Neuronal stem cell (in vitro differentiated cells): Measurements from ENCODE around the gene SIRT4.
A peak's percentile ranks its signal among the peaks of the same experiment; 100 is the strongest.

ENCODE experiments used
- DNase-seq: peaks from one replicate; pipeline ENCODE4 v3.0.0-alpha.2; 2013; ENCODE audit warnings: low spot score
- H2AFZ ChIP-seq: one replicate; pipeline ENCODE4 v1.6.1; 2013; ENCODE audit warnings: mild to moderate bottlenecking, low read length, inconsistent platforms
- H2AK5ac ChIP-seq: 2 replicates; pipeline ENCODE4 v1.6.1; 2013; ENCODE audit warnings: low read depth, mild to moderate bottlenecking, inconsistent platforms, low read length, moderate library complexity, mixed read lengths
- H2BK120ac ChIP-seq: 2 replicates; pipeline ENCODE4 v1.6.1; 2013; ENCODE audit warnings: low read depth, mild to moderate bottlenecking, inconsistent platforms, low read length, moderate library complexity, mixed read lengths
- H2BK12ac ChIP-seq: one replicate; pipeline ENCODE4 v1.6.1; 2013; ENCODE audit warnings: low read length, inconsistent platforms
- H2BK15ac ChIP-seq: 2 replicates; pipeline ENCODE4 v1.6.1; 2013; ENCODE audit warnings: mild to moderate bottlenecking, low read length, inconsistent platforms, mixed read lengths
- H2BK5ac ChIP-seq: one replicate; pipeline ENCODE4 v1.6.1; 2013; ENCODE audit warnings: inconsistent platforms, mild to moderate bottlenecking, low read length, moderate library complexity
- H3K14ac ChIP-seq: one replicate; pipeline ENCODE4 v1.6.1; 2013; ENCODE audit warnings: low read length, inconsistent platforms
- H3K18ac ChIP-seq: 2 replicates; pipeline ENCODE4 v1.6.1; 2013; ENCODE audit warnings: low read length, inconsistent platforms
- H3K23ac ChIP-seq: 2 replicates; pipeline ENCODE4 v1.6.1; 2013; ENCODE audit warnings: low read depth, mild to moderate bottlenecking, mixed read lengths, low read length, inconsistent platforms; ENCODE audit not compliant: poor library complexity
- H3K27ac ChIP-seq: replicated peaks from 3 replicates; pipeline ENCODE4 v1.5.1; 2013; ENCODE audit warnings: low read length, inconsistent platforms
- H3K27me3 ChIP-seq, 3 experiments: 2 replicates each; pipeline ENCODE4 v1.6.1; 2013; ENCODE audit warnings: low read length in 3 of 3, mild to moderate bottlenecking in 2 of 3, inconsistent platforms in 1 of 3, low read depth in 1 of 3, mixed read lengths in 1 of 3, moderate library complexity in 1 of 3; ENCODE audit not compliant: control insufficient read depth in 3 of 3, insufficient read depth in 3 of 3
- H3K36me3 ChIP-seq, 2 donors: replicated peaks in 1 of 2; 2 replicates each; pipeline ENCODE4 v1.6.1; 2013; ENCODE audit warnings: low read length in 2 of 2; ENCODE audit not compliant: control insufficient read depth in 2 of 2, insufficient read depth in 2 of 2
- H3K4ac ChIP-seq: 2 replicates; pipeline ENCODE4 v1.6.1; 2013; ENCODE audit warnings: inconsistent platforms, mild to moderate bottlenecking, low read length, moderate library complexity
- H3K4me1 ChIP-seq, 2 donors: 1 replicate in 1 of 2; 2 replicates in 1 of 2; pipeline ENCODE4 v1.6.1; 2013; ENCODE audit warnings: low read length in 2 of 2, low read depth in 1 of 2; ENCODE audit not compliant: control insufficient read depth in 2 of 2, insufficient read depth in 1 of 2
- H3K4me2 ChIP-seq: one replicate; pipeline ENCODE4 v1.6.1; 2013; ENCODE audit warnings: mild to moderate bottlenecking, low read length, inconsistent platforms; ENCODE audit not compliant: insufficient read depth, poor library complexity, severe bottlenecking
- H3K4me3 ChIP-seq, 2 donors: 2 replicates each; pipeline ENCODE4 v1.5.1; 2013; ENCODE audit warnings: low read length in 2 of 2, mild to moderate bottlenecking in 2 of 2, inconsistent platforms in 1 of 2, moderate library complexity in 1 of 2
- H3K79me1 ChIP-seq: one replicate; pipeline ENCODE4 v1.6.1; 2013; ENCODE audit warnings: low read depth, mild to moderate bottlenecking, inconsistent platforms, low read length, moderate library complexity
- H3K9ac ChIP-seq: one replicate; pipeline ENCODE4 v1.6.1; 2013; ENCODE audit warnings: mild to moderate bottlenecking, low read depth, low read length, inconsistent platforms; ENCODE audit not compliant: poor library complexity
- H3K9me3 ChIP-seq, 2 donors: replicated peaks in 1 of 2; 2 replicates each; pipeline versions ENCODE3 to v1.6.1; 2013; ENCODE audit warnings: low read length in 2 of 2, mild to moderate bottlenecking in 2 of 2, inconsistent platforms in 1 of 2, low read depth in 1 of 2, mixed read lengths in 1 of 2, moderate library complexity in 1 of 2; ENCODE audit not compliant: control insufficient read depth in 2 of 2, insufficient read depth in 1 of 2
- H4K8ac ChIP-seq: one replicate; pipeline ENCODE4 v1.6.1; 2013; ENCODE audit warnings: low read depth, mild to moderate bottlenecking, inconsistent platforms, low read length, moderate library complexity
- H4K91ac ChIP-seq: one replicate; pipeline ENCODE4 v1.6.1; 2013; ENCODE audit warnings: low read length, low read depth, mild to moderate bottlenecking, inconsistent platforms; ENCODE audit not compliant: poor library complexity
- WGBS, 2 donors: extraction: QIAGEN DNeasy Blood & Tissue Kit; methylation state at CpG; one replicate each; pipeline ENCODE4 v1.1.7; 2013; ENCODE audit warnings: missing lambda C conversion rate in 2 of 2, mixed read lengths in 1 of 2; ENCODE audit not compliant: insufficient read length in 2 of 2, insufficient replicate concordance in 1 of 2; ENCODE audit errors: extremely low coverage in 2 of 2; 5-methylcytosine and 5-hydroxymethylcytosine counted together

Gene SIRT4

GRCh38 chr12:120261951-120262851, 39.9 kb upstream of the SIRT4 start:
- Histone ChIP-seq H3K4me2 (no peak overlapping the region), H3K9me3 (no peaks in the 10 kb centered on the region), H2BK15ac (no peak overlapping the region), H3K9ac (no peak overlapping the region), H4K91ac (no peak overlapping the region), H4K8ac (no peak overlapping the region), H3K27ac (no peak overlapping the region), H3K27me3 (no peaks in the 10 kb centered on the region), H2BK120ac (no peak overlapping the region), H3K14ac (no peak overlapping the region), H3K18ac (no peak overlapping the region), H3K23ac (no peak overlapping the region), H2BK5ac (no peak overlapping the region), H3K4me1 (peaks cover 10 to 21% of the 10 kb centered on the region in 2 donors), H3K4ac (no peak overlapping the region), H3K4me3 (no peak overlapping the region), H2BK12ac (no peak overlapping the region), H2AFZ (no peak overlapping the region), H3K36me3 (no peaks in the 10 kb centered on the region), H3K79me1 (peaks cover 17% of the 10 kb centered on the region), H2AK5ac (no peak overlapping the region)
- WGBS, 2 donors: no CpG with 5 or more reads among the region's 10 CpGs
- no peak for DNase-seq

DNA sequence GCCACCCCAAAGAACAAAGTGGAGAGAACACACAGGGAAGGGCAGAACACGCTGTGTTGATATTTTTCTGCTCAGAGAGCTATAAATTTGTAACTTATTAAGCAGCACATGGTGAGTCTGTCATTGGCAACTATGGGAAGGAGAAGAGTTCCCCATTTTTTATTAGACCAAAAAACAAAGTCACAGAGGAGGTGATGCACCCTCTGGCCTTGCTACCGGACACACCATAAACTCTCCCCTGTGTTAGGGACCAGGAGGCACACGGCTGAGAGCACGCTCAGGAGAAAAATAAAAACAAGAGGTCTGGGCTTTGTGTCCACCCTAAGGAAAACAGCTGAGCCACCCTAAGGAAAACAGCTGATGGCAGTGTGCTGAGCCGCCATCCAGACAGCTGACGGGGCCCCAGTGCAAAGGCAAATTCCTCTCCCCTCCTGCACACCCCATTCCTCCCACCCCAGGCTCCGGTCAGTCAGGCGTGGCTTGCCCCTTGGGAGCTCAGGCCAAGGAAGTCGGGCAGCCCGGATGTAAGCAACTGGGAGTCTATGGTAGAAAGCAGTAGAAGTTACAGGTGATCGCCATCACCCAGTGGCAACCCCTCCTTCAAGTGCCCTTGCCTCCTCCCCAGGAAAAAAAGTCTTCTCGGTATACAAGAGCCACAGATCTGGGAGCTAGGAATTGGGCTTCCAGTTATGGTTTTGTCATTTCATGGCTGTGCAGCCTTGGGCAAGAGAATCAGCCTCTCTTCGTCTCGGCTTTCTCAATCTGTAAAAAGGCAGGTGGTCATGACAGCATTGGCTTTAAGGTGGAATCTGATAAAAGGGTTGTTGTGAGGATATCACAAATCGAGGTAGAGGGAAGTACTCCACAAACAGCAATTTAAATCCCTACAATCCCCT, 39.0 kb upstream of the SIRT4 start:
- peaks cover 10 to 17% of the 10 kb centered on the region in 2 donors for H3K4me1 ChIP-seq

DNA sequence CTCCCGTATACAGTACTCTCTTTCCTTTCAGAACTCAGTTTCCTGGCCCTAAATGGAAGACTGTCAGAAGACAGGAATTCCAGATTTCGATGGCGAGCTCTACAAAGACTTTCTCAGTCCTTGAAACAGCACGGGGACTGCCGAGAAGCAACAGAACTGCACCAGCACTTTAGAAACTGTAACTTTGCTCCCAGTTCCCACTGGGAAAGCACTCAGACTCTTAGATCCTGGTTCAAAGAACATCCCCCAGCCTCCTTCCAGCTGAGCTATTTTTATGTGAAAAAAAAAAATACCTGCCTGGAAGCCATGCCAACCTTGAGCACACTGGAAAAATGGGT, 38.4 kb upstream of the SIRT4 start:
- no peak overlapping the region for H3K18ac ChIP-seq
- H4K91ac ChIP-seq: no peak overlapping the region
- H2BK12ac ChIP-seq: no peak overlapping the region
- peak overlapping the region in 1 of 2 donors; percentile 24 for H3K4me3 ChIP-seq
- no peak overlapping the region for H2AFZ ChIP-seq
- no peak overlapping the region for H3K14ac ChIP-seq
- H2BK120ac ChIP-seq: no peak overlapping the region
- H3K36me3 ChIP-seq: no peaks in the 10 kb centered on the region
- H3K4ac ChIP-seq: no peak overlapping the region
- no peak overlapping the region for H3K27ac ChIP-seq
- WGBS, 2 donors: no CpG with 5 or more reads among the region's 5 CpGs
- H4K8ac ChIP-seq: no peak overlapping the region
- H3K4me1 ChIP-seq: peaks cover 10 to 16% of the 10 kb centered on the region in 2 donors
- no peak overlapping the region for H2BK15ac ChIP-seq
- no peak overlapping the region for H3K23ac ChIP-seq
- no peaks in the 10 kb centered on the region for H3K27me3 ChIP-seq
- H3K9ac ChIP-seq: no peak overlapping the region
- H3K9me3 ChIP-seq: no peaks in the 10 kb centered on the region
- H3K4me2 ChIP-seq: peak overlapping the region; percentile 14
- H3K79me1 ChIP-seq: peaks cover 13% of the 10 kb centered on the region
- no peak overlapping the region for H2AK5ac ChIP-seq
- DNase-seq: no peak
- H2BK5ac ChIP-seq: no peak overlapping the region

More for the DNA sequence above, 39.0 kb upstream of the SIRT4 start:
- Histone ChIP-seq H3K9ac (no peak overlapping the region), H4K8ac (no peak overlapping the region), H3K18ac (no peak overlapping the region), H4K91ac (no peak overlapping the region), H3K36me3 (no peaks in the 10 kb centered on the region), H3K4me3 (no peak overlapping the region), H3K79me1 (peaks cover 13% of the 10 kb centered on the region), H3K23ac (no peak overlapping the region), H3K4ac (no peak overlapping the region), H2AFZ (no peak overlapping the region), H3K9me3 (no peaks in the 10 kb centered on the region), H3K14ac (no peak overlapping the region), H3K4me2 (no peak overlapping the region), H2BK5ac (no peak overlapping the region), H3K27me3 (no peaks in the 10 kb centered on the region), H2BK15ac (no peak overlapping the region), H2AK5ac (no peak overlapping the region), H2BK120ac (no peak overlapping the region), H2BK12ac (no peak overlapping the region), H3K27ac (no peak overlapping the region)
- DNase-seq: no peak
- WGBS, 2 donors: no CpG with 5 or more reads among the region's 15 CpGs
